ENCODE data around the gene RAI2. TPM values are rescaled to one million over a fixed set of nuclear protein-coding genes. Genes with fewer than 3 reads are reported as not detected.

Gene RAI2
- total RNA-seq, 1 donor, result not detected

- TF ChIP-seq CTCF (IDR thresholded peaks at IDR 0.05; ENCODE audit: insufficient read depth, low read depth, low read length), result no peak
Observed at GRCh38 chrX:17861489-17862011, 452 bp upstream of the RAI2 start.

GRCh38 chrX:17860179-17860780 lies 818 bp downstream of the RAI2 start:
- TF ChIP-seq CTCF (IDR thresholded peaks at IDR 0.05; ENCODE audit: insufficient read depth, low read depth, low read length), result no peak
- H3K4me3 ChIP-seq (ENCODE audit: low read depth, low read length), result peak overlapping the region; percentile 27
- no peak for DNase-seq (ENCODE audit: low read depth)

More at GRCh38 chrX:17861489-17862011, 452 bp upstream of the RAI2 start:
- no peak for DNase-seq (ENCODE audit: low read depth)
- H3K4me3 ChIP-seq (ENCODE audit: low read depth, low read length), result no peak overlapping the region

DNA sequence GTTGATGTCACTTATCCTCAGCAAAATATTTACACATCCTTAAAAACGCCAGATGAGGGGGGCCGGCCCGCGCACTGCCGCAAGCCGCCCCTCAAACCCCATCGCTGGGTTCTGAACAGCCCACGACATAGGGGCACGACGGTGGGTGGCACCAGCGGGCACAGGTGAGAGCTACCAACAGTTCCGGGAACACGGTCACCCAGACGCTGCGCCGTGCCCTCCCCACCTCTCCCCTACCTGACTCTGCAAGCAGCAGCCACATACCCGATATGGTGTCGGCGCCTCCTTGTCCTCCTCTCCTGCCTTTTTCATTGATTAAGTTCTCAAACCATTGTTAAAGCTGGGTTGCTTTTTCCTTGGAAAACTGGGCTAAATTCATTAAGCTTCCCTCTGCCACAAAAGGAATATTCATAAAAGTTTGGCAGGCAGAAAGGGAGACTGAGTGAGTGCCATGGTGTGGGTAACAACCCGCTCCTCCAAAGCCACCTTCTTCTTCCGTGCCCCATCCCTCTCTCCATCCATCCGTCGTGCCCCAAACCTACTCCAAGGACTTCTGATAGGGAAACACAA lies 1.4 kb downstream of the RAI2 start:
- DNase-seq (ENCODE audit: low read depth), result no peak
- no peak overlapping the region for H3K4me3 ChIP-seq (ENCODE audit: low read depth, low read length)
- TF ChIP-seq CTCF (IDR thresholded peaks at IDR 0.05; ENCODE audit: insufficient read depth, low read depth, low read length), result no peak

DNA sequence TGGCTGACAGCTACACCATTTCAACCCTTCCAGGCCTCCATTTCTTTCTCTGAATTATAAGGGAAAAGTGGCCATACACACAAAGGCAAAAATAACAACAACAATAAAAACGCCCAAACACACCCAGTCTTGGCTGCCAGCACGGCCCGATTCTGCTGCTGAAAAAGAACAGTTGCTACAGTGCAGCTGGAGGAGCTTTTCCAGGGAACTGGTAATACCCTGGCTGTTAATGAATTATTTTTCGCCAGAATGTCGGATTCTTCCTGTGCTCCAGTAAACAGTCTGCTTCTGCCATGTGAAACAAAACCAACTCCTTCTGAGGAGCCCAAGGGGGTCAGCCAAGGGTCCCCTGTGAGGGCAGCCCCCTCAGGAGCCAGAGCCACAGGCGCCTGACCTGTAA lies 6.6 kb downstream of the RAI2 start:
- no peak for TF ChIP-seq CTCF (IDR thresholded peaks at IDR 0.05; ENCODE audit: insufficient read depth, low read depth, low read length)
- no peak for DNase-seq (ENCODE audit: low read depth)
- H3K4me3 ChIP-seq (ENCODE audit: low read depth, low read length), result no peak overlapping the region

- no peak for TF ChIP-seq CTCF (IDR thresholded peaks at IDR 0.05; ENCODE audit: insufficient read depth, low read depth, low read length)
- no peak overlapping the region for H3K4me3 ChIP-seq (ENCODE audit: low read depth, low read length)
- no peak for DNase-seq (ENCODE audit: low read depth)
Observed at GRCh38 chrX:17854069-17854468, 7.0 kb downstream of the RAI2 start.

DNA sequence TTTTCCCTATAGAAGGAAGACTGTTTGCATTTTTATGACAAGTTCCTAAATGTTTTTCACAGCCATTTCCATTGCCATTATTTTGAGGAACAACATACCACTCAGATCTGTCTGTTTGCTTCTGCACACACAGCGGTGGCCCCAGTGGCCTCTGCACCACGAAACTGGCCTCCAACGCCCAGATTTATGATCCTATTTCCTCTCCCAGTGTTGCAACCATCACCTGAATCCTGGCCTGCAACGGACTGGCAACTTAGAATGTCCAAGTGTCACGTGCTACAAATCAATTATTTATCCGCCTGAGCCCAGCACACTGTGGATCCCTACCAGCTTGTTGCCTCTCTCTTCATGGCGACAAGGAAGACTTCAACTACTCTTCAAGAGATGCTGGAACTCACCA lies 9.2 kb downstream of the RAI2 start:
- DNase-seq (ENCODE audit: low read depth), result no peak
- no peak overlapping the region for H3K4me3 ChIP-seq (ENCODE audit: low read depth, low read length)
- TF ChIP-seq CTCF (IDR thresholded peaks at IDR 0.05; ENCODE audit: insufficient read depth, low read depth, low read length), result no peak

All from fibroblast of villous mesenchyme (primary cell).